Activated CD4-positive, alpha-beta T cell treated with anti-CD3 and anti-CD28 coated beads for 4 hours (primary cell): ENCODE results near the gene WDR31.
"Not testable (repeated sequence)": the region's sequence is repeated elsewhere in the genome, so short reads cannot be mapped to it uniquely, and the experiment has no call there.

Experiments
- DNase-seq, 2 donors: peaks; one replicate each; pipeline ENCODE4 v3.0.0-alpha.2; 2020

The WDR31 gene

GRCh38 chr9:113328045-113328782 lies 11.9 kb downstream of the WDR31 start:
- no peak for DNase-seq

DNA sequence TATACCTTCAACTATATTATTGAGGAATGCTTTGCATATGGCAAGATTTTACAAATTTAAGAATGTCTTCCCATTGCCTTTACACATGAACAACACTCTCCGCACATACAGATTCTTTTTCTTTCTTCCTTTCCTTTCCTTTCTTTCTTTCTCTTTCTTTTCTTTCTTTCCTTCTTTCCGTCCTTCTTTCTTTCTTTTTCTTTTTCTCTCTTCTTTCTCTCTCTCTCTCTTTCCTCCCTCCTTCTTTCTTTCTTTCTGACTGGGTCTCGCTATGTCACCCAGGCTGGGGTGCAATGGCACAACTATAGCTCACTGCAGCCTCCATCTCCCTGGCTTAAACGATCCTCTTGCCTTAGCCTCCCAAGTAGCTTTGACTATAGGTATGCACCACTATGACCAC lies 13.8 kb downstream of the WDR31 start:
- DNase-seq = no peak

DNA sequence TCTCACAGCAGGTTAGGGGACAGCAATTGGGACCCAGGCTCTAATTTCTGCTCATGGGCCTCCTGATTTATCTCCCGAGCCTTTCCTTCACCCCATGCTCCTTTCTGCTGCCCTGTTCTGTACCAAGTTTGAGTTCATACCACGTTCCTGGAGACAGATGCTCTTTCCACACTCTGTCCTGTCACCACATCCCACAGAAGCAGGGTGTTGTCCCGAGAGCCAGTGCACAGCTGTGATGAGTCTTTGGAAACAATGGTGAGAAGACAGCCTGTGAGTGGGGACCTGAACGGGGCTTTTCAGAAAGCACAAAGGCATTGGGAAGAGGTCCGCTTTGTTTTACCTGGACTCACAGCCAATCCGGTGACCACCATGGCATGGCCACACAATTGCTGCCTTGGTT lies 17.4 kb downstream of the WDR31 start:
- DNase-seq = no peak

DNA sequence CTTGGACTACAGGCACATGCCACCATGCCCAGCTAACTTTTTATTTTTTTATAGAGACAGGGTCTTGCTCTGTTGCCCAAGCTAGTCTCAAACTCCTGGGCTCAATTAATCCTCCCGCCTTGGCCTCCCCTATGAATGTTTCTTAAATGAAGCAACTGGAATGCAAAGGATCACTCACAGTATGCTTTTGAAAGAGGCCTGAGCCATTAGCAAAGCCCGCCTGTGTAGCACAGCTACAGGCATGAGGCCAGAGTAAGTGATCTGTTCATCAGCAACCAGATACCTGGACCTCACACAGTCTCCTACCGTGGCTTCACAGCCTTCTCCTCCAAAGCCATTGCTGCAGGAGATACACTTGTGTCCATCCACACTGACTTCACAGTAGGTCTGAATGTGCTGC lies 20.0 kb downstream of the WDR31 start:
- no peak for DNase-seq

DNA sequence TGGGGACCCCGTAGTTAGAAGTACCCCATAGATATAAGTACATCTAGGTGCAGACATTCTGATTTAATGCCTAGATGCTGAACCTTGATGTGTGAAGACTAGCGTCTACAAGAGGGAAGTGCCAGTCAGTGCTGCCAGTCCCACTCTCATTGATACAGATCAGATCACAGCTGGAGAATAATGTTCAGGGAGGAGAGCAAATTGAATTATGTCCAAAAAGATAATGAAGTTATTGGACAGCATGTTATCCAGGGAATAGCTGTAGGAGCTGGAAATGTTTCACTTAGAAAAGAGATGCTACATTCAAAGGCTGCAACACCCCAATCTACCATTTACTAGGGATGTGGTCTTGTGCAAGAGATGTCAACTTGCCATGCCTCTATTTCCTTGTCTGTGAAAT lies 21.0 kb downstream of the WDR31 start:
- DNase-seq = no peak

DNA sequence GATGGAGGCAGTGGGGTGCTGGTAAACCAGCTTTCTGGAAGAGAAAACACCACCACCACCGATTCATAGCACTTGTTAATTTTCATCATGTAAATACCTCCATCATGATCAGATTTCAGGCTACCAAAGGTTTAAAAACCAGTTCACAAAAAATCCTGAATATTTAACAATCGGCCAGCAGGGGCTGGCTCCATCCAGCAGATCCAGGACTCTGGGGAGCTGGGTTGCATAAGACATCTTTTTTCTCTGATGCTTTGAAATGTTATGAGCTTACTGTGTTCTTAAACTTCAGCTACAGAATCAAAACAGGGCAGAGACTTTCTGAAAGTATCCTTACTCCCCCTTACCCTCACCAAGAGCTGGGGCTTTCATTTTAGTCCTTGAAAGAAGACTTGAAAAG lies 22.3 kb downstream of the WDR31 start:
- DNase-seq = no peak

DNA sequence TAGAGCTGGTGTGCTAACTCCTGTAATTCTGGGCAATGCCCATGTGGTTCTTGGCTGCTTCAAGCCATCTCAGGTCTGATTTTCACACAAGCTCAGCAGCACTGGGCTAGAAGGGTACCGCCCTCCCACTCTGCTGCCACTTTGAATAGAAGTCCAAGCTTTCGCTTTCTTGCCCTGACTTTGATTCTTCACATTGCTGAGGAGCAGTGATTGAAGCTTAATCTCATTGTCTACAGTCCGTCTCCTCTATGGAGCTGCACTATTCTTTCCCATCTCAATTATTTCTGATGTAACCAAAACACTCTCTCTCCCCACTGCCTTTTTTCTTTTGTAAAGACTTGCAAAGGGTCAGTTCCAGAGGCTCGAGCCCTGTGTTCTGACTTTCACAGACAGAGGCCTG lies 24.0 kb downstream of the WDR31 start:
- DNase-seq = no peak

DNA sequence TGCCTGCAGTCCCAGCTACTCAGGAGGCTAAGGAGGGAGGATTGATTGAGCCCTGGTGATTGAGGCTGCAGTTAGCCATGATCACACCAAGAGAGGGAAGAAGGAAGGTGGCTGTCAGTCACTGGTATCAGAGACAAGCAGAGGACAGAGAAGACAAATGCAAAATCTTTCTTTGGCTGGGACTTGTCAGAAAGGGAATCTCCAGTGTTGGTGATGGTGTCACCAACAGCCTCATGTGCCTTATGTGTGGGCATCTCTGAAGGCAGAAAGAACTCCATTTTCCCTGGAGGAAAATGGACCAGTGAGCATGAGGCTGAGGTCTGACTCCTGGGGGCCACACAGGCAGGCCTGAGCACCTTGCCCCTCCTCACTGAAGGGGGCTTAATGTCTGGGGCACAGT lies 24.8 kb downstream of the WDR31 start:
- DNase-seq = no peak

DNA sequence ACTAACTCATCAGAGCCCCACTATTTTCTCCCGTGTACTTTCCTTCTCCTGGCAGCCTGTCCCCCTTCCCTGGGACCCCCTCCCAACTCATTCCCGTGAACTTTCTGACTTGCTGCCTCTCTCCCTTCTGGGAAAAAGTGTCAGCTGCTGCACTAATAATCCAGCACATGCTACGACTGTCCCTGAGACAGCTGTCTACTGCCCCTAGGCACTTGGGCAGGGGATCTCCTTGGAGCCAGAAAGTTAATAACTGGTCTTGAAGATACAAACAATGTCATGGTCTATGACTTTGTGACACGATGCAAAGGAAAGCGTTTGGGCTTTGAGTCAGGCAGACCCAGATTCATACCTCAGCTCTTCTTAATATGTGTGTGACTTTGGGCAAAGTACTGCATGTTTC lies 26.8 kb downstream of the WDR31 start:
- DNase-seq = no peak

DNA sequence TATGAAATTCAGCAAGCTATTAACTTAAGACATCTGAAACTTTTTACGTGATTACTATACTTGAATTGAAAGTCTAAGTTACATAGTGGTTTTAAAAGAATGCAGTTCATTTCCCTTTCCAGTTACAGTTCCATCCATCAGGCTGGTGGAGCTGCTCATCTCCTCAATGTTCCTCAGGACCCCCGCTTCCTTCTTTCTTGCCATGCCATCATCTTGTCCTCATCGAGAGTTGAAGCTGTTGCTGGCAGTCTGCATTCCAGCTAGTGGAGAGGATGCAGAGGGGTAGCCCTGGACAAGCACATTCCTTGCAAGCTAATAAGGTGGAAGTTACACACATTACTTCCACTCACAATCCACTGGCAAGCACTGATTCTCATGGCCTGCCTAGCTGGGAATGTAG lies 28.1 kb downstream of the WDR31 start:
- no peak for DNase-seq

- no peak for DNase-seq
These were observed 29.5 kb downstream of the WDR31 start for GRCh38 chr9:113310538-113310937.

GRCh38 chr9:113309204-113309813 lies 30.8 kb downstream of the WDR31 start:
- peak in 1 of 2 donors; percentile 13 for DNase-seq

- no peak for DNase-seq
These were observed 32.6 kb downstream of the WDR31 start for GRCh38 chr9:113307396-113307975.

DNA sequence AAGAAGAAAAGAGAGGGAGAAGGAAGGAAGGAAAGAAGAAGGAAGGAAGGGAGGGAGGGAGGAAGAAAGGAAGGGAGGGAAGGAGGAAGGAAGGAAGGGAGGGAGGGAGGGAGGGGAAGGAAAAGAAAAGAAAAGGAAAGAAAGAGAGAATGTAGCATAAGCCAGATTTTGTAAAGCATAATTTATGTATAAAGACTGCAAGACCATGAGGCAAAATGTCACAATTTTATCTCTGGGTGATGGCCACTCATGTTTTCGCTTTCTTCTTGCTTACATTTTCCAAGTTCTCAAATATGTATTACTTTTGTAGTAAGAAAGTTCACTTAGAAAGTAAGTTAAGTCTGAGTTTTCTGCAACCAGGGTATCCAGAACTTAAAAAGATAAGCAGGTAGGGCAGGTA lies 33.5 kb downstream of the WDR31 start:
- no peak for DNase-seq

DNA sequence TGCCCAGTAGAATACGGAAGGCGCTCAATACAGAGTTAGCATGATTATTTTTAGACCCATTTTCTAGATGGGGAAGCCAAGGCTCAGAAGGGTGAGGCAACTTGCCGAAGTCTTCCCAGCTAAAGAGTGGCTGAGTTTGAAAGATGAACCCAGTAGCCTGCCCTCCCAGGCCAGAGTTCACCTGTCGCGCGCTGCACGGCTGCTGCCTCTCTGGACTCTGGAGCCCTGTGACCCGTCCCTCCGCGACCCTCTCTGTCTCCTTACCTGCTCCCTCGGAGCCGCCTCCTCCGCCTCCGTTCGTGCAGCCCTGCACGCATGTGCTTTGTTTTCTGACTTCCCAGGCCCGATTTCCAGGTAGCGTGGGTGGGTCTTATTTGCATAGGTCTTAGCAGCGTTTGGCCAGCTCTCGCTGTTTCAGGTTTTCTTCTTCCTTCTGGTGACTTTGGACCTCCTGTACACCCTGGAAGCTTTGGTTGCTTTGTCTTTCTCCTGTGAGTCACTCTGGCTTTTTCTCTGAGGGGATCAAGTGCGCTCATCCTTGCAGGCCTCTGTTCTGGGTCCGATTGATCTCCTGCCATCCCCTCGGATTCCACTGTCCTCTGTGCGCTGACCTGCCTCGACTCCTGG lies 37.2 kb downstream of the WDR31 start, which contains the start of gene RNF183:
Gene RNF183 (minus strand): TSS at position 585 of the 627 bp plus-strand sequence. CDS start 5,192 bp downstream, outside the sequence.
- no peak for DNase-seq

GRCh38 chr9:113301548-113301947 lies 38.5 kb downstream of the WDR31 start:
- no peak for DNase-seq

DNA sequence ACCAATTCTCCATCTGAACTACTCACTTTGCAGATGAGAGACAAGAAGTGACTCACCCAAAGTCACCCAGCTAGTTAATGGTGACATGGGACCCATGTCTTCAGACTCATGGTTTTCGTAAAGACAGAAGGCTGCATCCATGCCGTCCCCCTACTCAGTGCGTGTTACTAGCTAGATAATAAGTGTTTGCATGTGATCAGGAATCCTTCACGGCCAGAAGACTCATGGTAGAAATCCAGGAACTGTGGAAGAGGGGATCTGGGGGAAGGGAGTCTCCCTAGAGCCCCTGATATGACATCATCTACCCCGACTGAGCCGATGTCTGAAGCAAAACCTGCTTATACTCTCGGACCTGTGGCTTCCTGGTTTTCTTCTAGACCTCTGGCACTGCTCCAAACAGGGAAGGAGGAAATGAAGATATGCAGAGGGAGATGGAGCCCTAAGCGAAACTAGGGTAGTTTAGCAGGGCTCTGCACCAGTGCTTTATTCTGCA lies 40.2 kb downstream of the WDR31 start:
- no peak for DNase-seq

DNA sequence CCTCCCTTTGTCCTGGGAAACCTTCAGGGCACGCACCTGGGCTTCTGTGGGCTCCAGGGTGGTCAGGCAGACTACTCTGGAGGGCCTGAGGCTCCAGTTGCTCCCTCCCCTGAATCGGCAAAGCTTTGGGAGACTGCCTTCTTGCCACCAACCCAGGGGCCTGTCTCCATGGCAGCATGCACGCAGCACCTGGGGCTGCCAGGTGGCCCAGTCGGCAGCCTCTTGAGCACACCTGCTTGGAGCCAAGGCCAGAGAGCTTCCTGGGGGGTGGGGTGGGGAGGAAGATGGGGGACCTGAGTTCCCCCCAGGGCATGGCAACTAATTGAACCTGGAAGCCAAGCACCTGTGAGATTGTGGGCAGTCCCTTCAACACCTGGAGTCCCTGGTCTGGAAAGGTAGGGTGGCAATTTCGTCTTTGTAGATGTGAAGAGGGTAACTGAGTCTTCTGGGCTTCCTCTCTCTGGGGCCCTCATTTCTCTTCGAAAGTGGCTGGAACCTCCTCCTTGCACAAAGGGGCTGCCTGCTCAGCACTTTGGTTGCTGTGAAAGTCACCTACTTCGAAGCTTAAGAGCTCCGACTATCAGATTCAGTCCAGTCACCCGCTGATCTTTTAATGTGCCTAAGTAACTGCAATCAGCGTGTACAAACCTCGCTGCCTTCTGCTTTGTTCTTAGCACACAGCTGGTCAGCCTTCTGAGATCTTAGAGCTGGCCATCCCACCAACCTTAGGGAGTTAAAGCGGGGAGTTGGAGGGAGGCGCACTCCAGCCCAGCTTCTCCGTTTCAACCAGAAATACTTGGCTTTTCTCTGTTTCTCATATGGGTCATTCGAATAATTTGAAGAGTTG lies 40.9 kb downstream of the WDR31 start:
- DNase-seq = no peak

DNA sequence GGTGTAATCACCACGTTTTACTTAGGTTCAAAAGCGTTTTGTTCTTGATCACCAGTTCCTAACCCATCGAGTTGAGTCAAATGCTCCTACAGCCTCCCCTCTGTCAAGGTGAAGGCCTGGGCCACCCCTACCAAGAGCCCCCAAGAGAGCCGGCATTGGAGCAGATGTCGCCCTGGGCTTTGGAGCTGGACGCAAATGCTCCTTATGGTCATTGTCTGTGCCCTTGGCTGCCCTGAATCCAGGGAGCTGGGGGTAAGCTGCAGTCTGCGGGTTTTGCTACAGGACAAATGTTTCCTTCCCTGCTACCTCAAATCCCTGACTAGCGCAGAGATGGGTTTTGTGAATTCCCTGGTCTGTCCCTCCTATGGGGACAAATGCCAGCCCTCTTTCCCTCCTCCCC lies 41.8 kb downstream of the WDR31 start:
- DNase-seq = no peak

DNA sequence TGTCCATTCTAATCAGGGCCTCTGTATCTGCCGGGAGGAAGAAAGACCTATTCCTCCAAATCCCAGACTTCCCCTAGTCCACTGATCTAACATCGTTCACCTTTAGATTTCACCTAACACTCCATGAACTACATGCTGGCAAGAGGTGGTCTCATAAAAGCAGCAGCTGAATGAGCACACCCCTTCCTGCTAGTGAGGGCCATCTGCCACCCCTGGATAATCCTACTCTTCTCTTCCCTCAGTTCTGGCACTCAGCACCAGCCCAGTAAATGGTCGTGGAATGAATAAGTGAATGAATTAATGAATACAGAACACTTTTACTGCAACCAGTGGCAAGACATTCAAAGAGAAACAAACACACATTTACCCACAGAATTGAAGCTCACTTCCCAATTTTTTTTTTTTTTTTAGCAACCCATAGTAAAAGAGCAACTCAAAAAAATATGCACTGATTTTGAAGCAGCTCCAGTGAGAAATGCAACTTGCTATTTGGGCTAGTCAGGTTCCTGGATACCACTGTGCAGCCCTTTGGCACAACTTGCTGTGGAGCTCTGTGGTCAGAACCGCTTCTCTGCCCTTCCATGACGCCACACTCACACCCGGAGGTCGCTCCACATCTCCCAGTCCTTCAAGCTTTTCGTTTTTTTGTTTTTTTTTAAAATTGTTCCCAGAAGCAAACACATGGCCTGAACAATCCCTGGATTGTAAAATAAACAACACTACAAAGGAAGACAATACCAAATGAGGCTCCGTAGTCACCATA lies 43.1 kb downstream of the WDR31 start:
- DNase-seq = no peak

DNA sequence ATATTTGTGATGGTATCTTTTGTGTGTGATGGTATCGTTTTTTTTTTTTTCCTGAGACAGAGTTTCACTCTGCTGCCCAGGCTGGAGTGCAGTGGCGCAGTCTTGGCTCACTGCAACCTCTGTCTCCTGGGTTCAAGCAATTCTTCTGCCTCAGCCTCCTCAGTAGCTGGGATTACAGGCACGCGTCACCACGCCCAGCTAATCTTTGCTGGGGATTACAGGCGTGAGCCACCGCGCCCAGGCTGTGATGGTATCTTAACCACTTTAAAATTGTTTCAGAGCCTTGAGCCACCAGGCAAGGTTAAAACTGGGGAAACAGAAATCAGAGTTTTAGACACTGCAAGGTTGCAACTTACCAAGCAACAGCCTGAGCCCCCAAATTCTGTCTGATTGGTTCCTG lies 43.8 kb downstream of the WDR31 start:
- DNase-seq = not testable (repeated sequence)

DNA sequence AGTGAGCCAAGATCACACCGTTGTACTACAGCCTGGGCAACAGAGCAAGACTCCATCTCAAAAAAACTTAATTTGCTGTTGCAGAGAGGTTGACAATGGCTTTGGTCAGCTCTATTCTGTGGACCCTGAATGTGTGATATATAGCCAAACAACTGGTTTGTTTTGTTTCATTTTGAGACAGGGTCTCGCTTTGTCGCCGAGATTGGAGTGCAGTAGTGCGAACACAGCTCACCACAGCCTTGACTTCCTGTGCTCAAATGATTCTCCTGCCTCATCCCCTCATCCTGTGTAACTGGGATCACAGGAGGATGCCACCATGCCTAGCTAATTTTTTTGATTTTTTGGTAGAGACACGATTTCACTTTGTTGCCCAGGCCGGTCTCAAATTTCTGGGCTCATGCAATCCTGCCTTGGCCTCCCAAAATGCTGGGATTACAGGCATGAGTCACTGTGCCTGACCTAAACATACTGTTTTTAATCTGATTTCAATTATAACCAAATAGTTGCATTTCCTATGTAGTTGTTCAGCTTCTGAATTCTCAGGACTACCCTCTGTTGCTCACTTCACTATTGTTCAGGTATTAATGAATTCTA lies 46.7 kb downstream of the WDR31 start:
- no peak for DNase-seq
